Heart left ventricle (tissue), 16 donors: Measurements from ENCODE around the gene TLE4. TPM values are rescaled to one million over a fixed set of nuclear protein-coding genes. Genes with fewer than 3 reads are reported as not detected.

Experiments used
- ATAC-seq, 4 donors: fragments of 200-7000 bp; cut with Tn5 transposase; one replicate each; pipeline ENCODE4 v1.9.1; 2020 to 2022; ENCODE audit warnings: moderate library complexity in 4 of 4, mild to moderate bottlenecking in 3 of 4, moderate number of reproducible peaks in 1 of 4
- DNase-seq, 5 donors: peaks; one replicate each; pipeline ENCODE4 v3.0.0-alpha.2; 2020
- H3K27ac ChIP-seq, 12 donors: fragments of 200-600 bp; sonication (generic) in 4 of 12; one replicate each; pipeline versions ENCODE4 v1.5.0 to v1.8.0; 2016 to 2022; ENCODE audit warnings: mild to moderate bottlenecking in 2 of 12
- H3K27me3 ChIP-seq, 9 donors: fragments of 200-600 bp; sonication (generic) in 2 of 9; one replicate each; pipeline versions ENCODE4 v1.5.1 to v1.8.0; 2016 to 2022; ENCODE audit warnings: mild to moderate bottlenecking in 3 of 9
- H3K36me3 ChIP-seq, 9 donors: fragments of 200-600 bp; sonication (generic) in 2 of 9; one replicate each; pipeline versions ENCODE4 v1.5.0 to v1.8.0; 2018 to 2022; ENCODE audit warnings: mild to moderate bottlenecking in 2 of 9
- H3K4me1 ChIP-seq, 12 donors: fragments of 200-600 bp; sonication (generic) in 4 of 12; one replicate each; pipeline versions ENCODE4 v1.5.0 to v1.8.0; 2016 to 2022; ENCODE audit warnings: mild to moderate bottlenecking in 3 of 12
- H3K4me3 ChIP-seq, 12 donors: fragments of 200-600 bp; sonication (generic) in 4 of 12; one replicate each; pipeline versions ENCODE4 v1.5.0 to v1.8.0; 2017 to 2022; ENCODE audit warnings: mild to moderate bottlenecking in 9 of 12, moderate library complexity in 4 of 12
- H3K9me3 ChIP-seq, 12 donors: fragments of 200-600 bp; sonication (generic) in 4 of 12; one replicate each; pipeline versions ENCODE4 v1.5.0 to v1.8.0; 2016 to 2022; ENCODE audit warnings: mild to moderate bottlenecking in 1 of 12
- POLR2A ChIP-seq, 2 donors: fragments of 450-650 bp; IDR thresholded peaks; one replicate each; pipeline ENCODE4 v1.6.1; 2017; ENCODE audit warnings: antibody characterized with exemption in 2 of 2, mild to moderate bottlenecking in 2 of 2, moderate library complexity in 2 of 2
- WGBS, 4 donors: extraction: QIAGEN DNeasy Blood & Tissue Kit in 2 of 4; methylation state at CpG; one replicate each; pipeline versions ENCODE4 v1.1.5 to v1.1.7; 2013 to 2018; 5-methylcytosine and 5-hydroxymethylcytosine counted together
- intact Hi-C, 10 donors: fragments of 100-400 bp; cut with DNase I; formaldehyde crosslinking; loops; one replicate each; pipeline versions ENCODE4 v1.11.1 to v1.14.2; 2022
- polyA plus RNA-seq, 2 donors: library from polyadenylated mRNA; stranded (reverse); fragments of 200-250 nt; gene quantifications; one replicate each; pipeline ENCODE4 v1.2.3, GENCODE V29; 2013
- total RNA-seq, 9 donors: library from RNA; depleted of rRNA in 2 of 9; stranded (reverse); fragments of >200 nt in 2 of 9; fragmentation: NEBNext Ultra II Directional in 3 of 9; extraction: Animal tissue kit (Norgen Biotek cat#: 25700) in 3 of 9; gene quantifications; one replicate each; pipeline versions ENCODE4 v1.1.0 to v1.2.4, GENCODE V29; 2016 to 2023
- TF ChIP-seq, protein P1 (sequence below), 12 donors: fragments of 200-600 bp; sonication (generic) in 4 of 12; IDR thresholded peaks; one replicate each; pipeline versions ENCODE4 v1.5.0 to v1.8.0; 2018 to 2022; ENCODE audit warnings: antibody characterized with exemption in 12 of 12, mild to moderate bottlenecking in 5 of 12
- donor health status: ischemic (EF 13 %, LVEDD 7.1; RV severe dilation, severe dysfunction).
- donor health status: healthy with polysubstance abuse.
- donor health status: DM: no; HTN: yes; CAD: no.
- donor health status: DM: no; HTN: no; CAD: no.
- donor health status: ischemic (EF 25% LVEDD 6.9; RV normal size, moderate dysfunction).
- donor health status: ischemic (EF 25% LVEDD 5.7; RV mildly dilated, moderate dysfunction).
- donor health status: healthy.
- donor health status: DM: yes; HTN: yes; CAD: no.
- donor health status: ischemic (EF 35%, LVEDD 5.7; RV mildly dilated, moderate dysfunction).
- donor health status: nonischemic (EF 11% LVEDD 7.7; RV severe dilation, severe dysfunction).
- donor health status: DM: yes; HTN: yes; CAD: no.
- donor health status: PGD.
- donor health status: ischemic (EF 29% LVEDD 5.4; RV normal size, mild dysfunction).
- donor health status: nonischemic (EF 23%, LVEDD 6.1; RV moderate dilation, normal function).

The TLE4 gene
- total and polyA plus RNA-seq, 11 donors = 3.7 to 23.9 (median 13.8) TPM

GRCh38 chr9:79578891-79579290 lies 7.1 kb downstream of the TLE4 start:
- WGBS, 4 donors = 37 to 57% (median 50%) methylated on average over 1 of the region's 1 CpG

DNA sequence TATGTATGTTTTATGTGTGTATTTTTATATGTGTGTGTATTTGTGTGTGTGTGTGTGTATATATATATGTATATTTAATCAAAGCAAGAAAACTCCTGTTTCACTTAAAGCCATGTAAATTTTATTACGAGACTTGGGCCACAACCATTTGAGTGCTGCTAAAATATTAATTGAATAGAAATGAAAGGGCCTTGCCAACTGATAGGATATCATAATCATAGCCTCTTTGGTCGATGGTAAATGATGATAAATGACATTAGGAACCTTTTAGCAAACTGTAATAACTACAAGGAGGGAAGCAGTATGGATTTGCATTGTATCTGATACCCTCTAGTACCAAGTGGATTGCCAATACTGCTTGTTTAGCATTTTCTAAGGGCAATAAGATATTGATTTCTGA lies 7.9 kb downstream of the TLE4 start:
- H3K36me3 ChIP-seq = peaks cover 0 to 5% (median 0%) of the 10 kb centered on the region in 9 donors
- H3K27me3 ChIP-seq = no peaks in the 10 kb centered on the region
- H3K9me3 ChIP-seq = no peaks in the 10 kb centered on the region
- no peak overlapping the region for H3K27ac ChIP-seq
- H3K4me1 ChIP-seq = peaks cover 0 to 88% (median 50%) of the 10 kb centered on the region in 12 donors
- no peak overlapping the region for H3K4me3 ChIP-seq
- no peak for DNase-seq
- WGBS, 4 donors = 86 to 92% (median 91%) methylated on average over 2 of the region's 2 CpGs
- TF ChIP-seq, protein P1, sequence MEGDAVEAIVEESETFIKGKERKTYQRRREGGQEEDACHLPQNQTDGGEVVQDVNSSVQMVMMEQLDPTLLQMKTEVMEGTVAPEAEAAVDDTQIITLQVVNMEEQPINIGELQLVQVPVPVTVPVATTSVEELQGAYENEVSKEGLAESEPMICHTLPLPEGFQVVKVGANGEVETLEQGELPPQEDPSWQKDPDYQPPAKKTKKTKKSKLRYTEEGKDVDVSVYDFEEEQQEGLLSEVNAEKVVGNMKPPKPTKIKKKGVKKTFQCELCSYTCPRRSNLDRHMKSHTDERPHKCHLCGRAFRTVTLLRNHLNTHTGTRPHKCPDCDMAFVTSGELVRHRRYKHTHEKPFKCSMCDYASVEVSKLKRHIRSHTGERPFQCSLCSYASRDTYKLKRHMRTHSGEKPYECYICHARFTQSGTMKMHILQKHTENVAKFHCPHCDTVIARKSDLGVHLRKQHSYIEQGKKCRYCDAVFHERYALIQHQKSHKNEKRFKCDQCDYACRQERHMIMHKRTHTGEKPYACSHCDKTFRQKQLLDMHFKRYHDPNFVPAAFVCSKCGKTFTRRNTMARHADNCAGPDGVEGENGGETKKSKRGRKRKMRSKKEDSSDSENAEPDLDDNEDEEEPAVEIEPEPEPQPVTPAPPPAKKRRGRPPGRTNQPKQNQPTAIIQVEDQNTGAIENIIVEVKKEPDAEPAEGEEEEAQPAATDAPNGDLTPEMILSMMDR (IDR thresholded peaks at IDR 0.05) = no peak
- TF ChIP-seq POLR2A (IDR thresholded peaks at IDR 0.05) = no peak
- intact Hi-C loops = loop anchor here in 5 of 10 donors (5.0 to 10.0 kb wide), 3 partner anchors 83 to 135 kb away; no protein-coding TSS in a partner anchor
- no peak for ATAC-seq

More at GRCh38 chr9:79578891-79579290, 7.1 kb downstream of the TLE4 start:
- DNase-seq (no peak), ATAC-seq (peak in 2 of 4 donors; percentile 10 to 21)
- Histone ChIP-seq H3K27me3 (no peaks in the 10 kb centered on the region), H3K36me3 (peaks cover 0 to 5% (median 0%) of the 10 kb centered on the region in 9 donors), H3K27ac (peak overlapping the region in 7 of 12 donors; percentile 2 to 72 (median 57)), H3K9me3 (no peaks in the 10 kb centered on the region), H3K4me1 (peaks cover 0 to 86% (median 47%) of the 10 kb centered on the region in 12 donors), H3K4me3 (no peak overlapping the region)
- intact Hi-C loops = loop anchor here in 5 of 10 donors (5.0 to 10.0 kb wide), 3 partner anchors 83 to 136 kb away; no protein-coding TSS in a partner anchor
- TF ChIP-seq, protein P1 (IDR thresholded peaks at IDR 0.05) = no peak
- no peak for TF ChIP-seq POLR2A (IDR thresholded peaks at IDR 0.05)

DNA sequence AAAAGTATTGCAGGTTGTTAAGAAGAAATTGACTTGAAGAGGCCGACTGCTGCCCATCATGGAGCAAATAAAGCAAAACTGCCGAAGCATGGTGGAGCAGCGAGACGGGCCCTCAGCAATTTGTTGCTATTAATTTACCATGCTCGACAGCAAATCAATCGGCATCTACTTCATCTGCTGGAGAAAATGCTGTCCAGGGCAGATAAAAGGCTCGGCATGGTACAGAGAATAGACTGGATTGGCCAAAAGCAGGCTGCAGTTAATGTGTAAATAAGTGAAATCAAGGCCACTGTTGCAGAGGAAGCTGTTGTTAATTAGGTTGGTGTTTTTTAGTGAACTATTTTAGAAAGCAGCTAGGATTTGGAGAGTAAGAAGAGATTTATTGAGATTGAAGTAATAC lies 8.3 kb downstream of the TLE4 start:
- Histone ChIP-seq H3K27ac (no peak overlapping the region), H3K36me3 (peaks cover 0 to 5% (median 0%) of the 10 kb centered on the region in 9 donors), H3K4me1 (peaks cover 0 to 88% (median 52%) of the 10 kb centered on the region in 12 donors), H3K4me3 (no peak overlapping the region), H3K9me3 (no peaks in the 10 kb centered on the region), H3K27me3 (no peaks in the 10 kb centered on the region)
- WGBS, 4 donors = 96 to 97% (median 97%) methylated on average over 7 of the region's 7 CpGs
- intact Hi-C loops = no loop called here
- no peak for TF ChIP-seq POLR2A (IDR thresholded peaks at IDR 0.05)
- TF ChIP-seq, protein P1 (IDR thresholded peaks at IDR 0.05) = no peak
- DNase-seq (no peak), ATAC-seq (no peak)

- TF ChIP-seq POLR2A (IDR thresholded peaks at IDR 0.05) = no peak
- TF ChIP-seq, protein P1 (IDR thresholded peaks at IDR 0.05) = no peak
- WGBS, 4 donors = 32 to 50% (median 40%) methylated on average over 3 of the region's 3 CpGs
- intact Hi-C loops = no loop called here
- no peak for ATAC-seq
- no peaks in the 10 kb centered on the region for H3K9me3 ChIP-seq
- H3K27ac ChIP-seq = peak overlapping the region in 3 of 12 donors; percentile 1 to 18 (median 12)
- H3K36me3 ChIP-seq = peaks cover 0 to 5% (median 0%) of the 10 kb centered on the region in 9 donors
- no peak for DNase-seq
- no peaks in the 10 kb centered on the region for H3K27me3 ChIP-seq
- peaks cover 0 to 79% (median 45%) of the 10 kb centered on the region in 12 donors for H3K4me1 ChIP-seq
- H3K4me3 ChIP-seq = no peak overlapping the region
Observed at GRCh38 chr9:79581388-79581787, 9.6 kb downstream of the TLE4 start.
